GM12872 (cell line): ENCODE data around the gene CDC25A.

Experiments used
- CTCF ChIP-seq: IDR thresholded peaks from 3 replicates; pipeline ENCODE4 v1.5.1; 2011; ENCODE audit warnings: low read depth, mild to moderate bottlenecking, low read length, moderate library complexity; ENCODE audit not compliant: insufficient read depth

CDC25A gene

GRCh38 chr3:48194446-48195071 lies 6.3 kb upstream of the CDC25A start:
- peak; percentile 86 for TF ChIP-seq CTCF

- TF ChIP-seq CTCF: no peak
Observed at GRCh38 chr3:48190911-48191310, 2.7 kb upstream of the CDC25A start.

- no peak for TF ChIP-seq CTCF
Observed at GRCh38 chr3:48189321-48189720, 1.1 kb upstream of the CDC25A start.

- TF ChIP-seq CTCF: no peak
Observed at GRCh38 chr3:48187579-48188265, 495 bp downstream of the CDC25A start.

GRCh38 chr3:48187301-48187578 lies 977 bp downstream of the CDC25A start:
- no peak for TF ChIP-seq CTCF

GRCh38 chr3:48186631-48187300 lies 1.5 kb downstream of the CDC25A start:
- no peak for TF ChIP-seq CTCF

- TF ChIP-seq CTCF: no peak
Observed at GRCh38 chr3:48185129-48185528, 3.1 kb downstream of the CDC25A start.
